Activated T-cell treated with anti-CD3 and anti-CD28 coated beads, Interleukin-2, amount 50 U/mL, for 4 hours (primary cell): Measurements from ENCODE around the gene PRKG1. TPM values are rescaled to one million over a fixed set of nuclear protein-coding genes. Genes with fewer than 3 reads are reported as not detected.

Experiments used
- ATAC-seq, 2 donors: fragments of 200-7000 bp; cut with Tn5 transposase; one replicate each; pipeline ENCODE4 v1.10.0; 2021
- DNase-seq: peaks from one replicate; pipeline ENCODE4 v3.0.0-alpha.2; 2020
- H3K27me3 Mint-ChIP-seq: one replicate; pipeline ENCODE4 v1.8.0; 2021; ENCODE audit warnings: low read depth, mixed read lengths
- H3K36me3 Mint-ChIP-seq: one replicate; pipeline ENCODE4 v1.8.0; 2022; ENCODE audit warnings: mixed read lengths; ENCODE audit not compliant: insufficient read depth
- H3K4me1 Mint-ChIP-seq: one replicate; pipeline ENCODE4 v1.8.0; 2021; ENCODE audit warnings: low read depth, mixed read lengths
- H3K4me3 Mint-ChIP-seq: one replicate; pipeline ENCODE4 v1.8.0; 2021; ENCODE audit warnings: mild to moderate bottlenecking, moderate library complexity, mixed read lengths
- H3K9me3 Mint-ChIP-seq: one replicate; pipeline ENCODE4 v1.8.0; 2021; ENCODE audit warnings: mixed read lengths
- total RNA-seq, 3 donors: library from RNA; stranded (reverse); gene quantifications; one replicate each; pipeline ENCODE4 v1.2.1, GENCODE V29; 2021

Gene PRKG1
- total RNA-seq, 3 donors from 2014 or later, result 0.08 TPM; not detected in 2

DNA sequence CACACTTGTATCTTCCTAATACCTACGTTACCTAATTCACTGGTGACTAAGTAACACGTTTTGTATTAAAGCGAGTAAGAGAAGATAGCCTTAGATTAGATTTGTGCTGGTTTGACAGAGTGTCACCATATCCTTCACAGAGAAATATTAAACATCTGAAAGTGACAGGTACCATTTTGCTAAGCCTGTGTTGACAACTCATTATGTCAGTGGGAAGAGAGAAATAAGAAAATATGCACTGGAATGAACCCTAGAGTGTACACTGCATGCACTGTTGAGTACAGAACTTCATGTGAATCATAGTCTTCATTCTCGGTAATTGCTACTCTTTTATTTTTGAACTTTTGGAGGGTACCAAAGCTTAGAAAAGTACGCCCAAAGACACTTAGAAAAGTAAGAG is 10.9 kb downstream of the PRKG1 start:
- ATAC-seq (no peak), DNase-seq (no peak)
- no peaks in the 10 kb centered on the region for H3K4me1 Mint-ChIP-seq
- H3K27me3 Mint-ChIP-seq, result peaks cover 2% of the 10 kb centered on the region
- no peak overlapping the region for H3K4me3 Mint-ChIP-seq
- no peaks in the 10 kb centered on the region for H3K36me3 Mint-ChIP-seq
- no peaks in the 10 kb centered on the region for H3K9me3 Mint-ChIP-seq

DNA sequence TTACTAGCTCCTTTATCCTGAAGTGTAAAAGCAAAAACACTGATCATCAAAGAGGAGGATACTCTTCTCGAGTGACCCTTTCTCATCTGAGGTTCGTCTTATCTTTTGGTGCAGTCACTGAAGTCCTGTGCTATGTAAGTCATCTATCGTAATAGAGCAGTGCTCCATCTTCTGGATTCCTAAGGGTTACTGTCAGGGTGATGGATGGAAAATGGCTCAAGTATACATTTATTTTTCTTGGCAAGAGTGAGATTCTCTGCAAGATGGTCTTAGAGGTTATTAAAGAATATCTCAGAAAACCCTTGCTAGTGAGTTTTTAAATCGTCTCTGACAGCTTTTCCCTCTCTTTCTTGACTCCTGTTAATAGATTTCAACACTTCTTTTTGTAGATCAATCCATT is 12.4 kb downstream of the PRKG1 start:
- Mint-ChIP-seq H3K27me3 (no peaks in the 10 kb centered on the region), H3K4me1 (no peaks in the 10 kb centered on the region), H3K36me3 (no peaks in the 10 kb centered on the region), H3K4me3 (no peak overlapping the region), H3K9me3 (no peaks in the 10 kb centered on the region)
- DNase-seq (no peak), ATAC-seq (no peak)

DNA sequence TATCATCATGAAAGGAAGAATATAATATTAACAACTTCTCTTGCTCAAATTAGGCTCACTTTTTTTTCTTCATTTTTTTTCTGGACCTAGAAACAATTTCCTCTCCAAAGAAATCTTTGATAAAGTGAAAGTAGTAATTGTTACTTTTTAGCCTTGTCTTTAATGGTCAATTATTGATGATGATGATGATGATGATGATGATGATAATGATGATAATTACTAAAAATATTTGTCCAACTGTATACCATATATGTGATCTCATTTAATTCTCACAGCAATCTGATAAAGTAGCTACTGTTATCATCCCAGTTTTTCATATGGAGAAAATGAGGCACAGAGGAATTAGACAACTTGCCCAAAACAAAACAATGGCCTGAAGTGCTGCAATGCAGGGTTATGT is 12.8 kb downstream of the PRKG1 start:
- DNase-seq (no peak), ATAC-seq (no peak)
- H3K4me3 Mint-ChIP-seq, result no peak overlapping the region
- H3K36me3 Mint-ChIP-seq, result no peaks in the 10 kb centered on the region
- no peaks in the 10 kb centered on the region for H3K9me3 Mint-ChIP-seq
- no peaks in the 10 kb centered on the region for H3K27me3 Mint-ChIP-seq
- H3K4me1 Mint-ChIP-seq, result no peaks in the 10 kb centered on the region

DNA sequence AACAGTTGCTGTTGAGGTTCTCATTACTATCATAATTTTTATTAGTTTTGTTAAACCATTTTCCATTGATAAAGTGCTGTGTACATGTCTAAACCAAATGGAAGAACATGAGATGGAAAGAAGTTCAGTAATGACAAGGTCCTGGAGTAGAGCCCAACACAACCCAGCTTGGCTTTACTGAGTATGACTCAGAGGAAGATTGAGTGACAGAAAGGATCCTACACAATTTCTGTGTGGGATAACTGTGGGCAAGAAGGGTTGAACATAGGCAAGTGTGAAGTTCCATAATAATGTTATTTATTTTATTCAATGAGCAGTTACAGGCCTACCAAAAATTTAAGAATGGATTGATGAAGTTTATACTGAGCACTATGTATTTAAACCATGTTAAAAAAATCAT is 15.9 kb downstream of the PRKG1 start:
- no peaks in the 10 kb centered on the region for H3K4me1 Mint-ChIP-seq
- ATAC-seq (no peak), DNase-seq (no peak)
- H3K9me3 Mint-ChIP-seq, result no peaks in the 10 kb centered on the region
- no peaks in the 10 kb centered on the region for H3K36me3 Mint-ChIP-seq
- H3K4me3 Mint-ChIP-seq, result no peak overlapping the region
- no peaks in the 10 kb centered on the region for H3K27me3 Mint-ChIP-seq

DNA sequence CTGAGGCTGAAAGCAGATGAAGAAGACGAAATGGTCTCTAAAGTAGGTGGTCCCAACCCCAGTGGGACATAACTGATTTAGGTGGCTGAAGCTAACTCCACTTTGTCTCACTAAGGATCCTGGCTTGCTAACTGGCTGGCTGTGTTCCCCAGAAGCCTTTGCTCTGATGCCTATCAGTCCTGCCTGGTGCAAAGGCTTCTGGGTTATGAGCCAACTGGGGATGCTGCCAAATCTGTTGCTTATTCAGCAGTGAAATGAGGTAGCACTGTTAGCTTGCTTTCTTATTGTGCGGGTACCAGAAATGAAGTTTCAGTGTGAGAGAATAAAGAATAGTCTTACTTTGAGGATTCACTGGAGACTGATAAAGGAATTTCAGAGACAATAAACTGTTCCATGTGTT is 18.1 kb downstream of the PRKG1 start:
- no peak overlapping the region for H3K4me3 Mint-ChIP-seq
- no peaks in the 10 kb centered on the region for H3K36me3 Mint-ChIP-seq
- no peaks in the 10 kb centered on the region for H3K9me3 Mint-ChIP-seq
- H3K27me3 Mint-ChIP-seq, result no peaks in the 10 kb centered on the region
- ATAC-seq (no peak), DNase-seq (no peak)
- no peaks in the 10 kb centered on the region for H3K4me1 Mint-ChIP-seq

DNA sequence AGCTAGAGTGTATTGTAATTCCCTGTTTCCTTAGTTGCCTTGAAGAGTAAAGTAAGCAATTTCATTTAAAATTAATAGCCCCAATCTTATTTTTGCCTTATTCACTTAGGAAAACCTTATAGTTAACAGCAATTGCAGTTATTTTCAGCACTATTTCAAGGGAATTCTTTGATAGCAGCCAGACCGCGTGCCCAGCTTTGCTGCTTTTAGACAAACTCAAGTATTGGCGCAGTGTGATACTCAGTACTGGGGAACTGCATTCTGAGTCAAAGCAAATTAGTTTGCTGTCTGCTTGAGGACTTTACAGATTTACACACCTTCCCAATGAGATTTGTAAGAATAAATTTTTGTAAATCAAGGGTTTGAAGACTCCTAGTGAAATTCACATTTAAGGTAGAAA is 21.2 kb downstream of the PRKG1 start:
- H3K4me3 Mint-ChIP-seq, result no peak overlapping the region
- no peak for DNase-seq
- H3K9me3 Mint-ChIP-seq, result no peaks in the 10 kb centered on the region
- H3K27me3 Mint-ChIP-seq, result peaks cover 2% of the 10 kb centered on the region
- no peak for ATAC-seq
- no peaks in the 10 kb centered on the region for H3K4me1 Mint-ChIP-seq
- H3K36me3 Mint-ChIP-seq, result no peaks in the 10 kb centered on the region

DNA sequence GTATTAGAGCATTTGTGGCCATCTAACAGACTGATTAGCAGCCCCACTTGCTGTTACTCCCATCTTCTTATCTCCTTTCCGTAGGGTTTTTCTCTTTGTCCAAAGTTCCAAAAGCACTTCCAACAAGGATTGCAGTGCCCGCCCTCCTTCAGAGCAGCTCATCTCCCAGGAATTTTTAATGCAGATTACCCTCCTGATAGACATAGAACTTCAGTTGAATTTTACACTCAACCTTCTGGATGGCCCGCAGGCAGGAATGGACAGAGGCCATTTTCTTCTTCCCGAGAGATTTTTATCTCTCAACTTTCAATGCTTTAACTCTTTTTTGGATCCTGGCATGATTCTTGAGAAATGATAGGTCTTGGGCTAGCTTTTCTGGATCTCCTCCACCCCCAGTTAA is 23.3 kb downstream of the PRKG1 start:
- Mint-ChIP-seq H3K27me3 (peaks cover 2% of the 10 kb centered on the region), H3K4me3 (no peak overlapping the region), H3K9me3 (no peaks in the 10 kb centered on the region), H3K4me1 (no peaks in the 10 kb centered on the region), H3K36me3 (no peaks in the 10 kb centered on the region)
- ATAC-seq (no peak), DNase-seq (no peak)

DNA sequence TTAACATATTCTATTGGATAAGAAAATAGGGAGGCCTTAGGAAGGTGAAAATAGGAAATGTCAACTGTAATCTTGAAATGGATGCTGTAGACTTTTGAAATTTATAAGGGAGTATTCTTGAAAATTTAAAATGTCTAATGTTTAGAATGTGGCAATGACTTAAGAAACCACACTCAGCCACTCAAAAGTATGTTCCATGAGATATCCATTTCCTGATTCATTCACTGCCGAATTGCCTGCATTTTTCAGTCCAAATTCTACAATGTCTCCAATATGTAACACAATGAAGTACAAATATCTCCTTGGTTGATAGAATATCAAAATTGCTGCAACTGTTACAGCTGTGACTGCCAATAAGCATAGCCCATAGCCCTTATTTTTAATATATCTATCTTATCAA is 25.9 kb downstream of the PRKG1 start:
- H3K9me3 Mint-ChIP-seq, result no peaks in the 10 kb centered on the region
- no peaks in the 10 kb centered on the region for H3K36me3 Mint-ChIP-seq

DNA sequence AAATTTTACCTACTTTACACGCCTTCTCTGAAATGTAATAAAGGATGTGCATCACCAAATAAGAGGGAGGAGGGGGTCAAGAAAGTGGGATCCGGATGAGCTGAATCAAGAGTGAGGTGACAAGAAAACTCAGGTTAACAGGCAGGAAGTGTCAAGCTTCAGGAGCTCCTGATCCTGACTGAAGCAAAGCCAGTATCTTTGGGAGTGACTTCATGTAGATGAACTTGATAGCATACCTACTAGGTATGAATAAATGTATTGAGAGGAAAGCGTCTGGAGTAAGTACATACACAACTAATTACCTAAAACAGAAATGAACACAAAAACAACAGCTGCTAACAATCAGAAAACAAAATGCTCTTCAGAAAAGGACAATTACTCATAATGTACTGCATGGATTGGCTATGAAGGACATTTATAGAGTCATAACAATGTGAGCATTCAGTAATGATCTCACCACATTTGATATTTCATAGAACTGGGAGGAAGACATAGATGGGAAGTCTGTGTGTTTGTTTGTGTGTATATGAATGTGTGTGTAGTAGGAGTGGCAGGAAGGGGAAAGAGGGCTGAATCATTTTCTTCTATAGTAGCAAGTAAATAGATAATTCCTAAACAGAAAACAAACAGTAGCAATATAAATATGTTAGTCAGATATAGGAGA is 29.4 kb downstream of the PRKG1 start:
- Mint-ChIP-seq H3K9me3 (no peaks in the 10 kb centered on the region), H3K36me3 (no peaks in the 10 kb centered on the region), H3K4me3 (no peak overlapping the region), H3K27me3 (no peaks in the 10 kb centered on the region), H3K4me1 (no peaks in the 10 kb centered on the region)
- ATAC-seq (no peak), DNase-seq (no peak)

More for the DNA sequence above, 25.9 kb downstream of the PRKG1 start:
- Mint-ChIP-seq H3K4me1 (no peaks in the 10 kb centered on the region), H3K27me3 (peaks cover 2% of the 10 kb centered on the region), H3K4me3 (no peak overlapping the region)
- no peak for DNase-seq
- no peak for ATAC-seq

DNA sequence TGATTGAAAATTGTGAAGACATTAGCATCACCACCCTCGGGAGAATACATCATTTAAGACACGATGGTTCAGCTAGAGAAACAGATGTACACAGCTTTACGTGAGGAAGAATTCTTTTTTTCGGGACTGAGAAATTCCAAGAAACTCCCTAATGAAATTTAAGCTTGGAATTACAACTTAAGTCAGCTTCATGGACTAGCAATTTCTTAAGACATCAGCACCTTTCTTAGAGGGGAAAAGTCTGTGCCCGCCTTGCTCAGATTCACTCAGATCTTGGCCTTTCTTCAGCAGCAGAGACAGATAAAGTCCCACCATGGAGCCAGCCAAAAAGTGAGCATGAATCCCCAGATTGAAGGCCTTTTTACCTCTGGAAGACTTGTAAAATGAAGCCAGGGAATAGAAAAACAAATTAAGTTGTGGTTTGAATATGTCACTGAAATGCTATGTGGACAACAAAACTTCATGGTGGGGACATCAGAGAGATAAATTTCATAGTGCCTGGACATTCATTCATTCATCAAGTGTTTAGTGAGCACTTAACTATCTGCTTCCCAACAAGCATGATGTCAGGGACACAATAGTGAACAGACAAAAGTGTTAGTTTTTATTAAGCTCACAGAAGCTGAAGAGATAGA is 32.1 kb downstream of the PRKG1 start:
- DNase-seq, result no peak
- Mint-ChIP-seq H3K9me3 (no peaks in the 10 kb centered on the region), H3K4me3 (no peak overlapping the region), H3K27me3 (no peaks in the 10 kb centered on the region), H3K36me3 (no peaks in the 10 kb centered on the region), H3K4me1 (no peaks in the 10 kb centered on the region)
- no peak for ATAC-seq

DNA sequence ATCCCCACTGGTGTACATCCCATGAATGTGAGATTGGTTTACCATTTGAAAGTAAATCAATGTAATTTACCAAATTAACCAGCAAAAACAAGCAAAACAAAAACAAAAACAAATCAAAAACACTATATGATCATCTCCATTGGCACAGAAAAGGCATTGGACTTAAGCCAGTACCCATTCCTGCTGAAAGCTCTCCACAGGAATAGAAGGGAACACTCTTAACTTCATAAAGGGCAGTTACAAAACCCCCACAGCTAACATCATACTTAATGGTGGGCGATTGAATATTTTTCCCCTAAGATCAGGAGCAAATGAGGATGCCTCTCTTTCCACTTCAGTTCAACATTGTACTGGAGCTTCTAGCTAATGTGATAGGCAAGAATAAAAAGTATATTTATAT is 34.1 kb downstream of the PRKG1 start:
- ATAC-seq (no peak), DNase-seq (no peak)
- Mint-ChIP-seq H3K4me1 (no peaks in the 10 kb centered on the region), H3K27me3 (no peaks in the 10 kb centered on the region), H3K36me3 (no peaks in the 10 kb centered on the region), H3K9me3 (no peaks in the 10 kb centered on the region), H3K4me3 (no peak overlapping the region)

DNA sequence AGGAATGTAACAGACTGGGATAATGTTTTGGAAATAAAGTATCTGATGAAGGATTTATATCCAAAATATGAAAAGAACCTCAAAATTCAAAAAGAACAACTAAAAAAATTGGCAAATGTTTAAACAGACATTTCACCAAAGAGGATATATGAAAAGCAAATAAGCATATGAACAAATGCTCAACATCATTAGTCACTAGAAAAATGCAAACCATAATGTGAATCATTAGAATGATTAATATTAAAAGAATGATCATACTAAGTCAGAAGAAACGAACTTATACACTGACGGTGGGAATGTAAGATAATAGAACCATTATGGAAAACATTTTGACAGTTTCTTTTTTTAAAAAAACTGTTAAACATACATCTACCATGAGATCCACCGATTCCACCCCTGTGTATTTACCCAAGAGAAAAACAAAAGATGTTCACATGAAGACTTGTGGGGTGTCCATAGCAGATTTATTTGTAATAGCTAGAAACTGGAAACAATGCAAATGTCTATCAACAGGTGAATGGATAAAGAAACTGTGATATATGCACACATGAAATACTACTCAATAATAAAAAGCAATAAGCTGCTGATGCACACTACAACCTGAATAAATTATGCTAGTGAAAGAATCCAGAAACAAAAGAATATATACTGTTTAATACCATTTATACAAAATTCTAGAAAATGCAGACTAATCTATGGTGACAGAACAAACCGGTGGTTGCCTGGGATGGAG is 35.7 kb downstream of the PRKG1 start:
- ATAC-seq, result no peak
- Mint-ChIP-seq H3K27me3 (no peaks in the 10 kb centered on the region), H3K4me3 (no peak overlapping the region), H3K9me3 (no peaks in the 10 kb centered on the region), H3K36me3 (no peaks in the 10 kb centered on the region), H3K4me1 (no peaks in the 10 kb centered on the region)
- DNase-seq, result no peak

DNA sequence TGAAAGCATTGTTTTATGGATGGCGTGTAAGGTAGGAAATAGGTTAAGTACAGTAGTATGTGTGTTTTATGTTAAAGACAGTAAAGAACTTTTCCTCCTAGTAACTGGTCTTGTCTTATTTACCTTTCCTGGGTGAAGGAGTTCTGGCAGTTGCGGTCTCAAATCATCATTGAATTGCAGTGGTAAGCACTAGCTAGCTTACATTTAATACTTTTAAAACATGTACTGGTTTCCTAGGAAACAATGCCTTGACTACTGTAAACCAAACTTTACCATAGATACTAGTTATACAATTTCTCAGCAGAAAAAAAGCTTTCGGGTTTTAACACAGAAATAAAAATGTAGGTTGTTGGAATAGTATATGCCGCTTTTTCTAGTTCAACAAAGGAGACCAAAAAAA is 37.7 kb downstream of the PRKG1 start:
- Mint-ChIP-seq H3K27me3 (no peaks in the 10 kb centered on the region), H3K4me1 (no peaks in the 10 kb centered on the region), H3K9me3 (no peaks in the 10 kb centered on the region), H3K36me3 (no peaks in the 10 kb centered on the region), H3K4me3 (no peak overlapping the region)
- DNase-seq (no peak), ATAC-seq (no peak)

DNA sequence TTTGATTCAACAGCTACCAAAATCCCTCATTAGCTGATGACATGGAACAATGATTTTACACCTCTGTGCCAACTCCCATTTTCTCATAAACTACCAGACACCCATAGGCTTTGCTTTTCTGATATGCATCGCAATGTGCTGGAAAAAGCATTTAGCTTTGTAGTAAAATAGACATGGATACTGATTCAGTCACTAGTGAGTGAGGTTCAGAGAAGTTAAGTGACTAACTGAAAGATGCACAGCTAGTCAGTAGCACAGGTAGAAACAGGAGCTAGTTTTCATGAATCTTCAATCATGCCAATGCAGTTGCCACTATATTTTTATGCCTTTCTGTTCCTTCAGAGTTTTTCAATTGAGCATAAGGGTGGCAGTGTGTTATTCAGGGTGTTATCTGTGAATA is 38.7 kb downstream of the PRKG1 start:
- no peaks in the 10 kb centered on the region for H3K9me3 Mint-ChIP-seq
- no peaks in the 10 kb centered on the region for H3K36me3 Mint-ChIP-seq
- ATAC-seq (no peak), DNase-seq (no peak)
- H3K4me3 Mint-ChIP-seq, result no peak overlapping the region
- H3K27me3 Mint-ChIP-seq, result no peaks in the 10 kb centered on the region
- H3K4me1 Mint-ChIP-seq, result no peaks in the 10 kb centered on the region

DNA sequence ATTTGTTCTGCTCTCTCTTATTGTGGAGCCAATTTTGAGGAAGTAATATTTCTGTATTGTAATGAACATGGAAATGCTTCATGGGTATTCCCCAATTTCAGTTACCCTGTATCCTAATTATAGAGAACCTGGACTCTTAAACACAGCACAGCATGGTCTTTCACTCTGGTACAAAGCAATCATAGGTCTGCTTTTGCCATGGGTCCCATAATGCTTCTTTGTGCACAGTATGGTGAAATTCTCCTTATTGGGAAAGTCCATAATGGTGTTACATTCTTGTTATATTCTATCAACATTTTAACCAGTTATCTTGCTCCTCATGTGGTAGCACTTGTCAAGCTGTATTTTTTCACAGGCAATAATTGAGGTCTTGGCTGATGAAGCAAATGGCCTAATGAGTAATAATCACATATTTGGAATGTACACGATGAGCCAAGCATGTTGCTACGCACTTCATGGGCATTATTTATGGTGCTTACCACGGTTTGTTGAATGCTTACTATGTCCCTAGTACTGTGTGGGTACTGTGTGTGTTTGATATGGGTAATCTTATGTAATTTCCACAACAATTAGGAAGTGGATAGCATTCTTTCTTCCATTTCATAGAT is 42.9 kb downstream of the PRKG1 start:
- Mint-ChIP-seq H3K9me3 (no peaks in the 10 kb centered on the region), H3K36me3 (no peaks in the 10 kb centered on the region)
- ATAC-seq, result no peak

More for the DNA sequence above, 42.9 kb downstream of the PRKG1 start:
- Mint-ChIP-seq H3K27me3 (no peaks in the 10 kb centered on the region), H3K4me3 (no peak overlapping the region), H3K4me1 (no peaks in the 10 kb centered on the region)
- no peak for DNase-seq
